Natural killer cell (primary cell): Measurements from ENCODE around the gene BDH1. TPM values are rescaled to one million over a fixed set of nuclear protein-coding genes. Genes with fewer than 3 reads are reported as not detected.

Experiments used
- ATAC-seq, 3 donors: fragments of 150-1000 bp in 2 of 3; fragments of 200-7000 bp in 1 of 3; cut with Tn5 transposase; 1 replicate in 1 of 3; 2 replicates in 2 of 3; pipeline ENCODE4 v1.10.0; 2021; ENCODE audit warnings: mild to moderate bottlenecking in 2 of 3, moderate library complexity in 2 of 3
- DNase-seq, 2 donors: peaks; one replicate each; pipeline versions ENCODE4 v3.0.0 to v3.0.0-alpha.2; 2013 to 2021; ENCODE audit warnings: mixed read lengths in 1 of 2
- H3K27ac ChIP-seq: one replicate; pipeline ENCODE4 v1.5.1; 2013; ENCODE audit warnings: mild to moderate bottlenecking, low read length
- H3K27me3 ChIP-seq: one replicate; pipeline ENCODE4 v1.6.1; 2013; ENCODE audit warnings: low read length; ENCODE audit not compliant: control insufficient read depth, insufficient read depth
- H3K36me3 ChIP-seq: one replicate; pipeline ENCODE4 v1.6.1; 2013; ENCODE audit warnings: low read length; ENCODE audit not compliant: control insufficient read depth, insufficient read depth
- H3K4me1 ChIP-seq: one replicate; pipeline ENCODE4 v1.6.1; 2013; ENCODE audit warnings: low read length; ENCODE audit not compliant: control insufficient read depth, insufficient read depth
- H3K4me3 ChIP-seq: one replicate; pipeline ENCODE4 v1.5.1; 2013; ENCODE audit warnings: low read length
- H3K9me3 ChIP-seq: one replicate; pipeline ENCODE4 v1.6.1; 2013; ENCODE audit warnings: low read length; ENCODE audit not compliant: control insufficient read depth, insufficient read depth
- H3K27ac Mint-ChIP-seq, 2 donors: one replicate each; pipeline ENCODE4 v1.8.0; 2022; ENCODE audit warnings: mild to moderate bottlenecking in 2 of 2, mixed read lengths in 2 of 2, moderate library complexity in 1 of 2
- H3K27me3 Mint-ChIP-seq, 2 donors: one replicate each; pipeline ENCODE4 v1.8.0; 2022; ENCODE audit warnings: low read depth in 2 of 2, mixed read lengths in 2 of 2
- H3K36me3 Mint-ChIP-seq: one replicate; pipeline ENCODE4 v1.8.0; 2022; ENCODE audit warnings: mixed read lengths
- H3K4me1 Mint-ChIP-seq, 2 donors: one replicate each; pipeline ENCODE4 v1.8.0; 2022; ENCODE audit warnings: mixed read lengths in 2 of 2
- H3K4me3 Mint-ChIP-seq: one replicate; pipeline ENCODE4 v1.8.0; 2022; ENCODE audit warnings: mild to moderate bottlenecking, moderate library complexity, mixed read lengths
- H3K9me3 Mint-ChIP-seq, 2 donors: one replicate each; pipeline ENCODE4 v1.8.0; 2022; ENCODE audit warnings: mixed read lengths in 2 of 2
- WGBS: methylation state at CpG from one replicate; pipeline ENCODE4 v1.1.7; 2013; ENCODE audit warnings: missing lambda C conversion rate; ENCODE audit not compliant: insufficient coverage; 5-methylcytosine and 5-hydroxymethylcytosine counted together
- intact Hi-C: fragments of 100-400 bp; cut with micrococcal nuclease; formaldehyde crosslinking; loops from one replicate; pipeline ENCODE4 v1.14.2; 2022
- total RNA-seq, 4 donors: library from RNA; stranded (reverse); fragments of 120-200 nt in 1 of 4; gene quantifications; one replicate each; pipeline versions ENCODE4 v1.2.3 to v1.2.4, GENCODE V29; 2013 to 2022
- TF ChIP-seq, protein P1 (sequence below): fragments of 200-600 bp; IDR thresholded peaks from one replicate; pipeline ENCODE4 v1.8.0; 2022; ENCODE audit warnings: antibody characterized with exemption

The BDH1 gene
- total RNA-seq, 3 donors from 2014 or later (not counting 1 experiment from before 2014, with no cell fraction given), result 14.0 to 24.5 (median 17.4) TPM

DNA sequence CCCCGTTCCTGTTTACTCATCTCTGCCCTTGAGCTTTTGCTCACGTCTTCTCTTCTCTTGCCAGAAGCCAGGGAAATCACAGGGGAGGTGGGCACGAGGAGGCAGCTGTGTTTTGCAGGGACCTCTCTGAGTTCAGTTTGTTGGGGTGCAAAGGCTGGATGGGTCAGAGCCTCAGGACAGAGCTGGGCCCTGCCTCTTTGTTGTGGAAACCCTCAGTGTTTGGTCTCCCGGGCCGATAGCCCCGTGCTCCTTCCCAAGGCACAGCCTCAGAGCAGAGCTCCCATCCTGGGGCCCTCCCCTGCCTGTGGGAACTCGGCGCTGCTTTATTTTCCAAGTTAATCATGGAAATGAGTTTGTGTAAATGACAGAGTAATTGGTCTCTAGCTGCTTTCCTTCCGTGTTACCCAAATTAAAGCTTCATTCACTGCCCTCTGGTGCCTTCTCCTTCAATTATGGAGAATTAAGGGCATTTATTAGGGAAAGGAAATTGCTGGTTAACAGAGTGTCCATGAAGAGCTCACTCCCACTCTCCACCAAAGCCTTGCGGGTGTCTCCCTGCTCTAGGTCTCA is 40.9 kb downstream of the BDH1 start:
- Mint-ChIP-seq H3K27me3 (no peaks in the 10 kb centered on the region), H3K9me3 (no peaks in the 10 kb centered on the region), H3K4me3 (no peak overlapping the region), H3K27ac (peak overlapping the region in 1 of 2 donors; percentile 95), H3K36me3 (no peaks in the 10 kb centered on the region), H3K4me1 (peaks cover 20 to 22% of the 10 kb centered on the region in 2 donors)
- Histone ChIP-seq H3K27ac (no peak overlapping the region), H3K4me3 (no peak overlapping the region), H3K36me3 (peaks cover 5% of the 10 kb centered on the region), H3K9me3 (peaks cover 7% of the 10 kb centered on the region), H3K4me1 (peaks cover 19% of the 10 kb centered on the region), H3K27me3 (no peaks in the 10 kb centered on the region)
- no peak for ATAC-seq
- no peak for DNase-seq
- WGBS, result 95% methylated on average over 10 of the region's 10 CpGs
- intact Hi-C loops, result no loop called here
- TF ChIP-seq, protein P1, sequence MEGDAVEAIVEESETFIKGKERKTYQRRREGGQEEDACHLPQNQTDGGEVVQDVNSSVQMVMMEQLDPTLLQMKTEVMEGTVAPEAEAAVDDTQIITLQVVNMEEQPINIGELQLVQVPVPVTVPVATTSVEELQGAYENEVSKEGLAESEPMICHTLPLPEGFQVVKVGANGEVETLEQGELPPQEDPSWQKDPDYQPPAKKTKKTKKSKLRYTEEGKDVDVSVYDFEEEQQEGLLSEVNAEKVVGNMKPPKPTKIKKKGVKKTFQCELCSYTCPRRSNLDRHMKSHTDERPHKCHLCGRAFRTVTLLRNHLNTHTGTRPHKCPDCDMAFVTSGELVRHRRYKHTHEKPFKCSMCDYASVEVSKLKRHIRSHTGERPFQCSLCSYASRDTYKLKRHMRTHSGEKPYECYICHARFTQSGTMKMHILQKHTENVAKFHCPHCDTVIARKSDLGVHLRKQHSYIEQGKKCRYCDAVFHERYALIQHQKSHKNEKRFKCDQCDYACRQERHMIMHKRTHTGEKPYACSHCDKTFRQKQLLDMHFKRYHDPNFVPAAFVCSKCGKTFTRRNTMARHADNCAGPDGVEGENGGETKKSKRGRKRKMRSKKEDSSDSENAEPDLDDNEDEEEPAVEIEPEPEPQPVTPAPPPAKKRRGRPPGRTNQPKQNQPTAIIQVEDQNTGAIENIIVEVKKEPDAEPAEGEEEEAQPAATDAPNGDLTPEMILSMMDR, result no peak

DNA sequence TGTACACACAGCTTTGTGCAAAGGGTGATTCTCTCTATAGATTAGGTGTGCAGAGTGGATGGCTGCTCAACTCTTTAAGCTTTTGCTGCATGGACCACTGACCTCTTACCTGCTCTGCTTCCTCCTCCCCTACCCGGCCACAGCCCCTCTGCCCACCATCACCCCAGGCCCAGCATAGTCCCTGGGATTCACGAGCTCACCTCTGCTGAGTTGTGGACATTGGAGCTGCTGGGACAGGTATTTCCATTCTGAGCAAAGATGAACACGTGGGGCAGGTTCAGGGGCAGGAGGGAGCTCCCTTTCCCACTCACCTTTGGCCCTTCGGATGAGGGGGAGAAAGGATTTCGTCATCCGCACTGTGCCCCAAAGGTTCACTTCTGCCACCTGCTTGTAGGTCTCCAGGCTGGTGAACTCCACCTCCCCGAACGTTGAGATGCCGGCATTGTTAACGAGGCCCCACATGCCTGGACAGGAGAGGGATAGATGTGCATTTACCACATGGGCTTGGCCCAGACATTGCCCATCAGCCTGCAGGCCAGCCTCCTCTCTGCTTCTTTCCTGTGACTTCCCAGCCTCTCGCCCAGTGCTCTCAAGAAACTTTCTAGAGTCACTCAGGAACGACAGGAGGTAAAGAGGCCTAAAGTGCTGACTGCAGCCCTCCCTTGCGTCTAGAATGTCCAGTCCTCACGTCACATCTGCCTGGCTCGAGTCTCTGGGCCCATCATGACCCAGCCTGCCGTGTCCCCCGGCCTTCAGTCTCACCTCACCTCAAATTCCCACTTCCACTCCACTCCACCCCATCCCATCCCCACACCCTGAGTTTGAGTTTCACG is 41.6 kb downstream of the BDH1 start:
- WGBS, result 95% methylated on average over 18 of the region's 18 CpGs
- no peaks in the 10 kb centered on the region for H3K36me3 Mint-ChIP-seq
- no peak overlapping the region for H3K4me3 ChIP-seq
- H3K27me3 ChIP-seq, result peaks cover 3% of the 10 kb centered on the region
- TF ChIP-seq, protein P1, result no peak
- DNase-seq, result no peak
- peaks cover 23% of the 10 kb centered on the region for H3K4me1 ChIP-seq
- peaks cover 5% of the 10 kb centered on the region for H3K36me3 ChIP-seq
- no peaks in the 10 kb centered on the region for H3K9me3 Mint-ChIP-seq
- H3K27me3 Mint-ChIP-seq, result no peaks in the 10 kb centered on the region
- intact Hi-C loops, result no loop called here
- H3K4me3 Mint-ChIP-seq, result no peak overlapping the region
- no peak overlapping the region for H3K27ac ChIP-seq
- peaks cover 7% of the 10 kb centered on the region for H3K9me3 ChIP-seq
- no peak for ATAC-seq
- H3K4me1 Mint-ChIP-seq, result peaks cover 19 to 24% of the 10 kb centered on the region in 2 donors
- H3K27ac Mint-ChIP-seq, result peak overlapping the region in 1 of 2 donors; percentile 22

DNA sequence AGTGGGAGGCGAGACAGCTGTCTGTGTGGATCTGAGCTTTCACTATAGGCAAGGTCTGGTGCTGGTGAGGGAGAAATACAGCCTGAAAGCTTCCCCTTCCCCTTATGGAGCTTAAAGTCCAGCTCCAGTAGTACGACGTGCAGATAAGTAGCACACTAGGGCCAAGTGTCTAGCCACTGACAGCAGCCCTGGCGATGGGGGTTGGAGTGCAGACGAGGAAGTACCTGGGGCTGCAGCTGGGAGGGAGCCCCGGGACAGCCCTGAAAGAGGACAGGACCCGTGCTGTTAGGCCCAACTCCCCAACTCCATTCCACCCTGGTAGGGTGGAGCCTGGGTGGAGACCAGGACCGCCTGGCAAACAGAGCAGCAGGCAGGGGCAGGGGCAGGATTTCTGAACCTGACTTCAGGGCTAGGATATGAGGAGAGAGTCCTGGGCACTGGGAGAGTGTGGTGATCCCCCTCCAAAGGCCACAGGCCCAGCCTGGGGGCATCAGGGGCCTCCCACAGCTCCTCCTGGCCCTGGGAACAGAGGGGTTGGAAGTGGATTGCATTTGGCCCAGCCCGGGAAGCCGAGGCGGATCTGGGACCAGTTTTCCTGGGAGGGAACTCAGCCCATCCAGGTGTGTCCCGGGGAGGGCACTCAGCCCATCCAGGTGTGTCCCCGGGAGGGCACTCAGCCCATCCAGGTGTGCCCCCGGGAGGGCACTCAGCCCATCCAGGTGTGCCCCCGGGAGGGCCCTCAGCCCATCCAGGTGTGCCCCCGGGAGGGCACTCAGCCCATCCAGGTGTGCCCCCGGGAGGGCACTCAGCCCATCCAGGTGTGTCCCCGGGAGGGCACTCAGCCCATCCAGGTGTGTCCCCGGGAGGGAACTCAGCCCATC is 42.8 kb downstream of the BDH1 start:
- Histone ChIP-seq H3K9me3 (peaks cover 2% of the 10 kb centered on the region), H3K36me3 (peaks cover 5% of the 10 kb centered on the region), H3K27ac (no peak overlapping the region), H3K27me3 (peaks cover 3% of the 10 kb centered on the region), H3K4me3 (no peak overlapping the region), H3K4me1 (peaks cover 23% of the 10 kb centered on the region)
- Mint-ChIP-seq H3K4me1 (peaks cover 16 to 18% of the 10 kb centered on the region in 2 donors), H3K27me3 (no peaks in the 10 kb centered on the region), H3K36me3 (no peaks in the 10 kb centered on the region), H3K4me3 (no peak overlapping the region), H3K27ac (no peak overlapping the region), H3K9me3 (no peaks in the 10 kb centered on the region)
- ATAC-seq, result no peak
- intact Hi-C loops, result no loop called here
- TF ChIP-seq, protein P1, result no peak
- 92% methylated on average over 19 of the region's 19 CpGs for WGBS
- DNase-seq, result no peak
